ENCODE measurements around the gene TSSK2. TPM values are rescaled to one million over a fixed set of nuclear protein-coding genes. Genes with fewer than 3 reads are reported as not detected.

Gene TSSK2
- total RNA-seq, 2 donors from 2014 or later = 0.20 to 0.29 TPM

- Mint-ChIP-seq H3K27ac (no peak overlapping the region), H3K4me1 (peaks cover 6% of the 10 kb centered on the region), H3K36me3 (ENCODE audit: low read depth) (peaks cover 6% of the 10 kb centered on the region), H3K27me3 (no peaks in the 10 kb centered on the region), H3K4me3 (peak overlapping the region; percentile 7)
- no peak for DNase-seq
- ATAC-seq = no peak
- H3K9me3 ChIP-seq (ENCODE audit: control insufficient read depth, low read length, poor library complexity, severe bottlenecking) = no peaks in the 10 kb centered on the region
Observed at GRCh38 chr22:19132693-19133400, 1.7 kb downstream of the TSSK2 start.

GRCh38 chr22:19133561-19133960 lies 2.5 kb downstream of the TSSK2 start:
- Mint-ChIP-seq H3K36me3 (ENCODE audit: low read depth) (peaks cover 6% of the 10 kb centered on the region), H3K4me1 (peaks cover 6% of the 10 kb centered on the region), H3K4me3 (no peak overlapping the region), H3K27me3 (no peaks in the 10 kb centered on the region), H3K27ac (no peak overlapping the region)
- ATAC-seq = no peak
- no peak for DNase-seq
- H3K9me3 ChIP-seq (ENCODE audit: control insufficient read depth, low read length, poor library complexity, severe bottlenecking) = no peaks in the 10 kb centered on the region

DNA sequence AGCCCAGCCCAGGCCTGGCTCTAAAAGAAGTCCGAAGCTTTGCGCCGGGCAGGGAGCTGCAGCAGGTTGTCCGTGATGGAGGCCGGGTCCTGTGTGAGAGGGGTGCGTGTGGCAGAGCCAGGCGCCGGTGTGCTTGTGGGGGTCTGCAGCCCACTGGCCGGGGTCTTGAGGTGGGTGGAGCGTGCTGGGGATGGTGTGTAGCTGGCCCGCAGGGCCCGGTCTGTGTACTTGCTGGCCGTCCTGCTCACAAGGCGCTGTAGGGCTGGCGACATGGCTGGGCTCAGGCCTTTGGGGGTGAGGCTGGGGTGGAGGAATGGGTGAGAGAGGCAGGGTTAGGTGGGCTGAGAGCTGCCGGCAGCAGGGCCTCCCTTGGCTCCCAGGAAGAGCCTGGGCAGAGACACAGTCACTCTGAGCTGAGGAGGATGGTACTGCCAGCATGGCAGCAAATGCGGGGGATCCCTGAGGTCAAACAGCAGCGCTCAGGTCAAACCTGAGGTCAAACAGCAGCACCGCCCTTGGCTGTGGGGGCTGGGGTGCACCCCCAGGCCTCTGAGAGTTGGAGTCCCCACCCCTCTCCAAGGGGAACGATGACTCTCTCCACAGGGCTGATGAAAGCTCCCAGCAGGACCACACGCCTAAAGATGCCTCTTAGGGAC lies 3.2 kb downstream of the TSSK2 start:
- no peak for ATAC-seq
- Mint-ChIP-seq H3K4me1 (peaks cover 4% of the 10 kb centered on the region), H3K4me3 (no peak overlapping the region), H3K27ac (no peak overlapping the region), H3K27me3 (no peaks in the 10 kb centered on the region), H3K36me3 (ENCODE audit: low read depth) (peaks cover 6% of the 10 kb centered on the region)
- DNase-seq = no peak
- no peaks in the 10 kb centered on the region for H3K9me3 ChIP-seq (ENCODE audit: control insufficient read depth, low read length, poor library complexity, severe bottlenecking)

DNA sequence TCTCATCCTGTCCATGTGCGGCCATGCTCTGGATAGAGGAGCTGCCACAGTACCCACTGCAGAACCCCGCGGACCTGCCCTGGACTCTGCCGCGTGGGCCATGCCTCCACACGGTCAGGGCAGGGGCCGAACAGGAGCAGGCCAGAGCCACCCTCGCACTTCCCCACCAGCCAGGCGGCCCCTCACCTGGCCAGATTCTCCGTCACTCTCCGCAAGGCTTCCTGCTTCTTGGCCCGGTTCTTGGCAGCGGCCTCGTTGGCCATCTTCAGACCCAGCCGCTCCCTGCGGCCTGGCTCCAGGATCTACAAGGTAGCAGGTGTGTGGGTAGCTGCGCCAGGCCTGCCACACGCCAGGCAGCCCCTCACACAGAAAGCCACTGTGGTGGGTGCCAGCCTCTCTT lies 3.8 kb downstream of the TSSK2 start:
- no peaks in the 10 kb centered on the region for H3K9me3 ChIP-seq (ENCODE audit: control insufficient read depth, low read length, poor library complexity, severe bottlenecking)
- Mint-ChIP-seq H3K27me3 (no peaks in the 10 kb centered on the region), H3K27ac (no peak overlapping the region), H3K4me1 (peaks cover 4% of the 10 kb centered on the region), H3K4me3 (no peak overlapping the region), H3K36me3 (ENCODE audit: low read depth) (peaks cover 6% of the 10 kb centered on the region)
- DNase-seq (no peak), ATAC-seq (no peak)

GRCh38 chr22:19136915-19137314 lies 5.8 kb downstream of the TSSK2 start:
- H3K4me1 Mint-ChIP-seq = peaks cover 5% of the 10 kb centered on the region
- peaks cover 6% of the 10 kb centered on the region for H3K36me3 Mint-ChIP-seq (ENCODE audit: low read depth)
- no peak for ATAC-seq
- no peaks in the 10 kb centered on the region for H3K9me3 ChIP-seq (ENCODE audit: control insufficient read depth, low read length, poor library complexity, severe bottlenecking)
- DNase-seq = no peak
- no peaks in the 10 kb centered on the region for H3K27me3 Mint-ChIP-seq
- H3K27ac Mint-ChIP-seq = peak overlapping the region; percentile 53
- H3K4me3 Mint-ChIP-seq = no peak overlapping the region

- H3K4me1 Mint-ChIP-seq = peaks cover 5% of the 10 kb centered on the region
- ATAC-seq (no peak), DNase-seq (no peak)
- H3K27ac Mint-ChIP-seq = no peak overlapping the region
- peaks cover 6% of the 10 kb centered on the region for H3K36me3 Mint-ChIP-seq (ENCODE audit: low read depth)
- H3K9me3 ChIP-seq (ENCODE audit: control insufficient read depth, low read length, poor library complexity, severe bottlenecking) = no peaks in the 10 kb centered on the region
- H3K27me3 Mint-ChIP-seq = no peaks in the 10 kb centered on the region
- no peak overlapping the region for H3K4me3 Mint-ChIP-seq
Observed at GRCh38 chr22:19137384-19138216, 6.5 kb downstream of the TSSK2 start.

GRCh38 chr22:19138217-19139000 lies 7.3 kb downstream of the TSSK2 start:
- Mint-ChIP-seq H3K36me3 (ENCODE audit: low read depth) (peaks cover 6% of the 10 kb centered on the region), H3K4me3 (no peak overlapping the region)

GRCh38 chr22:19139001-19139356 lies 7.9 kb downstream of the TSSK2 start:
- Mint-ChIP-seq H3K4me3 (no peak overlapping the region), H3K4me1 (peaks cover 10% of the 10 kb centered on the region), H3K27ac (no peak overlapping the region), H3K36me3 (ENCODE audit: low read depth) (peaks cover 8% of the 10 kb centered on the region), H3K27me3 (no peaks in the 10 kb centered on the region)
- H3K9me3 ChIP-seq (ENCODE audit: control insufficient read depth, low read length, poor library complexity, severe bottlenecking) = no peaks in the 10 kb centered on the region
- no peak for ATAC-seq
- no peak for DNase-seq

More at GRCh38 chr22:19138217-19139000, 7.3 kb downstream of the TSSK2 start:
- H3K27me3 Mint-ChIP-seq = no peaks in the 10 kb centered on the region
- H3K9me3 ChIP-seq (ENCODE audit: control insufficient read depth, low read length, poor library complexity, severe bottlenecking) = no peaks in the 10 kb centered on the region
- no peak overlapping the region for H3K27ac Mint-ChIP-seq
- H3K4me1 Mint-ChIP-seq = peaks cover 7% of the 10 kb centered on the region
- ATAC-seq = no peak
- no peak for DNase-seq

DNA sequence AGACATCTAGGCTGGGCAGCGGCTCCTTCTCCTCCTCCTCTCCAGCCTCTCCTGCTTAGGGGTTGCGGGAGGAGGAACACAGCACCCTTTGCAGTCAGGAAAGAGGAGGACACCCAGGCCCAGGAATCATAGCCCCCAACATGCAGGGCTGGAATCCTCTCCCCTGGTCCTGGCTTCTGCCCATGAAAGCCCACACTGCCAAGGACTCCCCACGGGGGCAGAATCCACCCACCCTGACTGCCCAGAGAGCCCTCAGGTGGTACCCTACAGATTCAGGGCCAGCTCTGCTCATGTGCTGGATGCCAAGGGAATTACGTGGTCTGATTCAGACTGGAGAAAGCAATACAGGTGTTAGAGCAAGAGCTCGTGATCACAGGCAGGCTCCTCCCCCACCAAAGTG lies 8.9 kb downstream of the TSSK2 start:
- ATAC-seq (no peak), DNase-seq (no peak)
- H3K9me3 ChIP-seq (ENCODE audit: control insufficient read depth, low read length, poor library complexity, severe bottlenecking) = no peaks in the 10 kb centered on the region
- Mint-ChIP-seq H3K27me3 (no peaks in the 10 kb centered on the region), H3K27ac (no peak overlapping the region), H3K4me3 (peak overlapping the region; percentile 28), H3K4me1 (peaks cover 19% of the 10 kb centered on the region), H3K36me3 (ENCODE audit: low read depth) (peaks cover 13% of the 10 kb centered on the region)

- ATAC-seq (no peak), DNase-seq (no peak)
- peak overlapping the region; percentile 15 for H3K4me3 Mint-ChIP-seq
- H3K4me1 Mint-ChIP-seq = peaks cover 17% of the 10 kb centered on the region
- H3K27me3 Mint-ChIP-seq = peaks cover 11% of the 10 kb centered on the region
- H3K27ac Mint-ChIP-seq = no peak overlapping the region
- no peaks in the 10 kb centered on the region for H3K9me3 ChIP-seq (ENCODE audit: control insufficient read depth, low read length, poor library complexity, severe bottlenecking)
- H3K36me3 Mint-ChIP-seq (ENCODE audit: low read depth) = peaks cover 8% of the 10 kb centered on the region
Observed at GRCh38 chr22:19142394-19142793, 11.3 kb downstream of the TSSK2 start.

GRCh38 chr22:19143212-19143611 lies 12.1 kb downstream of the TSSK2 start:
- Mint-ChIP-seq H3K4me1 (peaks cover 17% of the 10 kb centered on the region), H3K27me3 (peaks cover 12% of the 10 kb centered on the region), H3K27ac (peak overlapping the region; percentile 99), H3K36me3 (ENCODE audit: low read depth) (peaks cover 8% of the 10 kb centered on the region), H3K4me3 (peak overlapping the region; percentile 100)
- DNase-seq (no peak), ATAC-seq (no peak)
- no peaks in the 10 kb centered on the region for H3K9me3 ChIP-seq (ENCODE audit: control insufficient read depth, low read length, poor library complexity, severe bottlenecking)

DNA sequence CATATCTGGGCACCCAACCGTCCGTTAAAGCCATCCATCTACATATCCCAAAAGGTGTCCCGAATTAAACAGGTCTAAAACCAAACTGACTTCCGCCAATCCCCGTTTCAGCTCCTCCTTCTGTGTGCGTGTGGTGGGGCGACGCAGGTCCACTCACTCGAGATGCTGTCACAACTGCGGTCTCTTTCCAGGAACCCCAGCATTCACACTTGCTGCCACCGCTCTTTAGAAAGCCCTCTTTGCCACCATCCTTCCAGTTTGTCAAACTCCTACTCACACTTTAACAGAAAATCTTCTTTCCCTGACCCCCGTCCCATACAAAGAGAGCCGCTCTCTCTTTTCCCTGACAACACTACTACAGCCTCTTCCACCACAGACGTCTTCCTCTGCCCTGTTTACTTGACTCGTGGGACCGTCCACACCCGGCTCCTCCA lies 12.9 kb downstream of the TSSK2 start:
- Mint-ChIP-seq H3K27ac (peak overlapping the region; percentile 99), H3K36me3 (ENCODE audit: low read depth) (peaks cover 8% of the 10 kb centered on the region), H3K27me3 (peaks cover 15% of the 10 kb centered on the region), H3K4me3 (peak overlapping the region; percentile 100), H3K4me1 (peaks cover 17% of the 10 kb centered on the region)
- H3K9me3 ChIP-seq (ENCODE audit: control insufficient read depth, low read length, poor library complexity, severe bottlenecking) = no peaks in the 10 kb centered on the region
- ATAC-seq = peak; percentile 18
- DNase-seq = no peak

Data from T-helper 17 cell (primary cell).